G401.6 (cell line): Measurements from ENCODE around the gene SLC2A3.
"Not testable (repeated sequence)": the region's sequence is repeated elsewhere in the genome, so short reads cannot be mapped to it uniquely, and the experiment has no call there.

Experiments
- FAIRE-seq: peaks from 2 replicates; lab custom pipeline; 2012; peaks lifted over from hg19 to GRCh38; lab: Jason Lieb, UNC

The SLC2A3 gene

GRCh38 chr12:7950230-7950943, 14.4 kb upstream of the SLC2A3 start:
- not testable (repeated sequence) for FAIRE-seq

DNA sequence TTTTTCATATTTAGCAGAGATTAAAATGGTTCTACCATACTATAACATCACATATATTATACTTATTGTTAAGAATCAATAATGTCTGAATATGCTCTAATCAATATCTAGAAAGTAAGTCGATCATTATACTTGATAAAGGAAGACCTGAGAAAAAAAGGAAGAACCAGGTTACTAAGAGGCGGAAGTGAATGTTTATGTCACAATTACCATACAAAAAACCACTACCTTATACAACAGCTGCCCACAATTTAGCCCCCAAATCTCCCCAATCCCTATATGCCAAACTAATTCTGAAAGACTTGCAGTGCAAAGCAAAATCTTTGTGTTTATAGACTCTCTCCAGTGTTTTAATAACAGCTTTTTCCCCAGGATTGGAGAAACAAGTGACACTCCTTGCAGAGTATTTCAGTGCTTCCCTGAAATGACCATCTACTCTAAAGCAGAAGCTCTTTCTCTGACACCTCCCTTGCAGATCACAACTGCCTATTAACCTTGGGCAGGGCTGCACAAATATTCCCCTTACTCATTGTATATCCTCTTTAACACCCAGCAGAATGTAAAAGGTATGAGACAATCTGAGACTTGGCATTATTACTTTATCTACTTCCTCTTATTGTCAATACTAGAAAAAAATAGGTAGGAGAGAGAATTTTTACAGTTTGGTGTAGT, 12.7 kb upstream of the SLC2A3 start:
- no peak for FAIRE-seq

GRCh38 chr12:7947011-7947410, 11.0 kb upstream of the SLC2A3 start:
- FAIRE-seq = no peak

- not testable (repeated sequence) for FAIRE-seq
Measured at GRCh38 chr12:7944760-7945159, 8.8 kb upstream of the SLC2A3 start.

DNA sequence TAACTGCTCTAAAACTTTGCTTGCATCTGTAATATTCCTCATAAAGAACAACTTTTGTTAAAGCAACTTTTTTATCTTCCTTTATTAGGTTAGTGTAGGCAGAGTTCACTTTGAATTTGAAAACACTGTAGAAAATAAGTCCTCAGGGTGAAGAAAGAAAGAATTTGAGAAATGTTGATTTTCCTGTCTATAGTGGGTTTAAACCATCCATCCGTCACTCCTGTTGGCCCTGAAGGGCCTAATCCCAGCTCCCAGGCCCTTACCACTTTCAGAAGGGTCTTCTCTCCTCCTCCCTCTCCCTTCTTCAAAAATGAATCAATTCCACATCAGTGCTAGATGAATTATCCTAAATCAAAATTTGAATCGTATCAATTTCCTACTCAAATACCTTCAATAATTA, 4.9 kb upstream of the SLC2A3 start:
- no peak for FAIRE-seq

DNA sequence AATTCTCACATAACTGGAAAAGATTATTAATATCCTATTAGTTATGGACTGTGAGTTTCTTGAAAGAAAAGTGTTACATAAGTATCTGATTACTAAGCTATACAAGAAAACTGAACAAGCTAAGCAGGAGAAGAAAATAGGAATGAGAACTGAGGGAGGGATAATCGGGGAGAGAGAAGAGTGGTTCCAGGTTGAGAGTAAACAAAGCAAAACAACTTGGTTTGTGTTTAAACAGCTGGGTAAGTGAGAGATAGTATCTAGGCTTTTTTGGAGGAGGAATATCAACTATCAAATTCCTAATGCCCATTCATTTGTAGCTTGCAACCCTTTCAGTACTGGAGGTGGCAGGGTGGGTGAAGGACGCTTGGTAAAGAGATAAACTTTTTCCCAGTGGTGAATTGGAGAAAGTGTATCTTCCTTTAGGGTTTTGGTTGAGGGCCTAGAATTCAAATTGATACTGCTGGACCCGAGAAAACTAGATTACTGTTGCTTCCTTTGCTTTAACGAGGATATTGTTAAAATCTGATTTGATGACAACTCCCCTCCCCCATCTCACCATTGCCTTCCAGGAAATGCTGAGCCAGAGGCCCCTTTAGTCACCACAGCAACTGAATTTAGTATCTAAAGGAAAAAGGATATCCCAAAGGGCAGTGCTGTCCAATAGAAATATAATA, 2.0 kb upstream of the SLC2A3 start:
- no peak for FAIRE-seq

DNA sequence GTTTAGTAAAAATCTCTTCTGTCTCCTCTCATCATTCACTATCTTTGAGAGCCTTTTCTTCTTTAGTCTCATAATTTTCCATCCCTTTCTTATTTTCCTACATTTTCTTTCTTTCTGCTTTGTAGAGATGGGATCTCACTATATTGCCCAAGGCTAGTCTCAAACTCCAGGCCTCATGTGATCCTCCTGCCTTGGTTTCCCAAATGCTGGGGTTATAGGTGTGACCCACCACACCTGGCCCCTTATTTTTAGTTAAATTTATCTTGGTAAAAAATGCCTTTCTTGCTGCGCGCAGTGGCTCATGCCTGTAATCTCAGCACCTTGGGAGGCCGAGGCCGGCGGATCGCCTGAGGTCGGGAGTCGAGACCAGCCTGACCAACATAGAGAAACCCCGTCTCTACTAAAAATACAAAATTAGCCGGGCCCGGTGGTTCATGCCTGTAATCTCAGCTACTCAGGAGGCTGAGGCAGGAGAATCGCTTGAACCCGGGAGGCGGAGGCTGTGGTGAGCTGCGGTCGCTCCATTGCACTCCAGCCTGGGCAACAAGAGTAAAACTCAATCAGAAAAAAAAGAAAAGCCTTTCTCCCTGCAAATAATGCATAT, 996 bp downstream of the SLC2A3 start:
- FAIRE-seq = no peak

DNA sequence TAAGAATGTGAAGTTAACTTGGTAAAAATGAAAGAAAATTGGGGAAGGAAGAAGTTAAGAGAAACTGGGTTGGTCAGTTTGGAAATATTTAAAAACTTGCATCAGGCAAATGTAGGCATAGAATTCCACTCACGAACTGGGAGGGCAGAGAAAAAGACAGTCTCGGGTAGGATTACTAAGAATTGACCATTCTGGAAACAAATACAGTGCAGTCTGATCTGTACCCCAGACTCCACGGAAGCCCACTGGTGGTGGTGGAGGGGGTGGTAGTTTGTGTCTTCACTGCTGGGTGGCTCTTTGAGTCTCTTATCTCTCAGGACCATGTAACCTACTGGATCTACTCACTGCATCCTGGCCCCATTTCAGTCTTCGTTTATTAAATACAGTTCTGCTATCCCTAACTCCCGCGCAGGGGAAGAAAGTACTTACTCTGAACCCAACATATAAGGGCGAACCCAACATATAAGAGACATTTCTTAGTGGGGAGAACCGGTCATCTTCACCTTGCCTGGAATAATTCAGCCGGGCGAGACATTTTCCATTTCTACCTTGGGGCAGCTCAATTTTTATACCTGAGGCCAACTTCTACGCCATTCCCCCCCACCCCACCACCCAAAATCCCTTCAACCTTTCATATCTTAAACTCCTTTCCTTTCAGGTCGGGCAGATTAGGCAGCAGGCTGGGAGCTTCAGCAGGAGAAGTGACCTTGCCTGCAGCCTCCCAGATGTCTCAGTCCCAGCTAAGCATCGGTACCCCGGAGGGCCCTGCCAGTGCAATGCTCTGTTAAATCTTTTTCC, 1.7 kb downstream of the SLC2A3 start:
- FAIRE-seq = no peak

GRCh38 chr12:7933255-7933726, 2.7 kb downstream of the SLC2A3 start:
- FAIRE-seq = peak; percentile 97

DNA sequence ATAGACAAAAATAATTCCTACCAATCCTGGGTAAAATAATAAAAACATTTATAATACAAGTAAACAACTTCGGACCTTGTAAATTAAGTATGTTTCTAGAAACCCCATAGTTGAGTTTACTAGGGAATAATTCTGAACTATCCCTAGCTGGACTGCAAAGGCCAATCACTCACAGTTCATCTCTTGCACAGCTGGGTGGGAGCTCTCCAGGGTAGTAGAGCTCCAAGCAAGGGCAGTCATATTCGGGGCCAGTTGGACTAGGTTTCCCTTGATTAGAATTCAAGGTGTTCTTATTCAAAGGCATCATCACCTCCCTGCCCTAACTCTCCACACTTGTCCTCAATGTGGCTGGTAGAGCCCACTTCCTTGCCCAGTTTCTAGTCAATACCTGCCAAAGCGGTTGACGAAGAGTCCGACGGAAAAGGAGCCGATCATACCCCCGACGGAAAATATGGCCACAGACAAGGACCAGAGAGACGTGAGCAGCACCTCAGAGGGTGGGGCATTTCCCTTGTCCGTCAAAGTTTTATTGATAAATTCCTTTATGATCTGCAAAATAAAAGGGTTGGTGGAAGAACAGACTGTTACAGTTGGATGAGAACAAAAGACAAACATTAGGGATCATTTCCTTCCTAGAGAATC, 3.3 kb downstream of the SLC2A3 start:
- FAIRE-seq = not testable (repeated sequence)

DNA sequence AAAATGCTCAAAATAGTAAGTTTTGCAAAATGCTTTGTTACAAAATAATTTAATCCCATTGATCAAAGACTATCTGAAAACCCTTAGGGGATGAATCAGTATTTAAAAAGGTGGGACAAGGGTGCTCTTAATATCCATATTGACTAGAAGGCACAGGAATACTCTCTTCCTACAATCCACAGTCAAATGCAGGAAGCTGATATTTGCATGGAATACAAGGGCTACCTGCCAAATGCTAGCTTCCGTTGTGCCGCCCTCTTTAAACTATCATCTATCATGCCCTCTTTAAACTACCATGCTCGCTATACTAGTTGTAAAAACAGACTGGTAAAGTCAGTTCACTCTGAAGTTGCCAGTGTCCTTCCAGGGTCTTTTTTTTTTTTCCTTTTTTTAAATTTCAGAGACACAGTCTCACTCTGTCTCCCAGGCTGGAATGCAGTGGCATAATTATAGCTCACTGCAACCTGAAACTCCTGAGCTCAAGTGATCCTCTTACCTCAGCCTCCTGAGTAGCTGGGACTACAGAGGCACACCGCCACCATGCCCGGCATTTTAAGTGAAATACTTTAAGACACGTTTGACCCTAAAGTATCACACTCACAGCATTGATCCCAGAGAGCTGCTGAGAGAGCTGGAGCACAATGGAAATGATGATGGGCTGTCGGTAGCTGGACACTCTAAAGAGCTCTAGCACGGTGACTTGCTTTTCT, 6.7 kb downstream of the SLC2A3 start:
- FAIRE-seq = no peak

DNA sequence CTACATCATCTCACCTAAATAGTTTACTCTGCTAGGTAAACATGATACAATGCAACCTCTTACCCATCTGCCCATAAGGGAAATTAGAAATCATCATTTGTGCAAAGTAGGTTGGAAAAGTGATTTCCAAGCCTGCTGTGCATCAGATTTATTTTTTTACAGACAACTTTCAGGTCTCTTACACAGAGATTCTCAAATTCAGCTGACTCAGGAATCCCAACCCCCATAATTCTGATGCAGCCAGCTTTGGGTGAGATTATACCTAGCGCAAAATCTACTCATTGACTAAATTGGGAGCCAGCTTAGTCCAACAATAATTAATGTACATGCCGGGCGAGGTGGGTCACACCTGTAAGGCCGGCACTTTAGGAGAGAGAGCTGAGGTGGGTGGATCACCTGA, 8.5 kb downstream of the SLC2A3 start:
- no peak for FAIRE-seq

DNA sequence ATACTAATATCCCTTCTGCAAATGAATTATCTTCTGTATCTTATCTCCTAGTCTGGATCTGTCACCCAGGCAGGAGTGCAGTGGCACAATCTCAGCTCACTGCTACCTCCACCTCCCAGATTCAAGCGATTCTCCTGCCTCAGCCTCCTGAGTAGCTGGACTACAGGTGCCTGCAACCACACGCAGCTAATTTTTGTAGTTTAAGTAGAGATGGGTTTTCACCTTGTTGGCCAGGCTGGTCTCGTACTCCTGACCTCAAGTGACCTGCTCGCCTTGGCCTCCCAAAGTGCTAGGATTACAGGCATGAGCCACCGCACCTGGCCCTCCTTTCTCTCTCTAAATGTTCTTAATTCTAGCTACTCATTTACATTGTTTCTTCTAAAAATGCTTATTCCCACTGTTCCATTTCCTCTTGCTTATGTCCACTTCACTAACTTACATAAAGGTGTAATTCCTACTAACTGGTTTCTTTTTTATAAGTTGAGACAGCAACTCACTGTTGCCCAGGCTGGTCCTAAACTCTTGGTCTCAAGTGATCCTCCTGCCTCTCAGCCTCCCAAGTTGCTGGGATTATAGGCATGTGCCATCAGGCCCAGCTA, 9.8 kb downstream of the SLC2A3 start:
- not testable (repeated sequence) for FAIRE-seq

GRCh38 chr12:7923241-7924236, 12.4 kb downstream of the SLC2A3 start:
- FAIRE-seq = no peak

GRCh38 chr12:7921181-7921580, 14.8 kb downstream of the SLC2A3 start:
- not testable (repeated sequence) for FAIRE-seq

DNA sequence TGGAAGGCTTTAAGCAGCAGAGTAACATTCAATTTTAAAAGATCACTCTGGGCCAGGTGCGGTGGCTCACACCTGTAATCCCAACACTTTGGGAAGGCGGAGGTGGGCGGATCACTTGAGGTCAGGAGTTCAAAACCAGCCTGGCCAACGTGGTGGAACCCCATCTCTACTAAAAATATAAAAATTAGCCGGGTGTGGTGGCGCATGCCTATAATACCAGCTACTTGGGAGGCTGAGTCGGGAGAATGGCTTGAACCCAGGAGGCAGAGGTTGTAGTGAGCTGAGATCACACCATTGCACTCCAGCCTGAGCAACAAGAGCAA, 17.8 kb downstream of the SLC2A3 start:
- FAIRE-seq = not testable (repeated sequence)

DNA sequence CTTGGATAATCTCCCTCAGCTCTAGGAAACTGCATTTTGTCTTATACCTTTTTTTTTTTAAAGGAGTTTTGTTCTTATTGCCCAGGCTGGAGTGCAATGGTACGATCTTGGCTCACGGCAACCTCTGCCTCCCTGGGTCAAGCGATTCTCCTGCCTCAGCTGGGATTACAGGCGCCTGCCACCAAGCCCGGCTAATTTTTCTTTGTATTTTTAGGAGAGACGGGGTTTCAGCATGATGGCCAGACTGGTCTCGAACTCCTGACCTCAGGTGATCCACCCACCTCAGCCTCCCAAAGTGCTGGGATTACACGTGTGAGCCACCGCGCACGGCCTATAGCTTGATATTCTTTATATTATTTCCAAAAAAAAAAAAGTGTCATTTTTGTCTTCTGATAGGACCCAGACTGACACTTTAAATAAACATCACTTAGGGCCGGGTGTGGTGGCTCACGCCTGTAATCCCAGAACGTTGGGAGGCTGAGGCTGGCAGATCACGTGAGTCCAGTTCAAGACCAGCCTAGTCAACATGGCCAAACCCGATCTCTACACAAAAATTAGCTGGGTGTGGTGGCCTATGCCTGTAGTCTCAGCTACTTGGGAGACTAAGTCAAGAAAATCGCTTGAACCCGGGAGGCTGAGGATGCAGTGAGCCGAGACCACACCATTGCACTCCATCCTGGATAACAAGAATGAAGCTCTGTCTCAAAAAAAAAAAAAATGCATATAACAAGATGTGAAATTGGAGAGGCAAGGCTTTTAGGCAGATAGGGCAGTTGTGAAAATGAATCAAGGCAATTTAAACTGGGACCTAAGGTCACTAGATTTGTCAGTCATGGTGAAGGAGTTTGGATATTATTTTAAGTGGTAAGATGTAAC, 18.4 kb downstream of the SLC2A3 start:
- no peak for FAIRE-seq

DNA sequence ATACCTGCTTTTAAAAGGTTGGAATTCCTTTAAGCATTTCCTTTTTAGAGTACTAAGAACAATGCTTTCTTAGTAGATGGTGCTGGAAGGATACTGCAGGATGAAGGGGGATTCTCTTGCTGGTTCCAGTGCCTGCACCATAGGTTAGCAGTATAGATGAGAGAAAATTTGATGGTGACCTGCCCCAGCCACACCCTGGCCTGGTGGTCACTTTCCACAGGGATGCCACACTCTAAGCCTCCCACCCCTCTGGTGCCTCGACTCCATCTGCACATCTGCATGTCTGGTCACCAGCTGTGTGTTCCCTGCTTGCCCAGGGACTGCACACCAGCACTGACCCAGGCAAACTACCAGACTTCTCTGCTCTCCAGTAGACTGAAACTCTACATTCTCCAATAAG, 19.1 kb downstream of the SLC2A3 start:
- FAIRE-seq = no peak
